Measurements from ENCODE around the gene NOVA2. TPM values are rescaled to one million over a fixed set of nuclear protein-coding genes. Genes with fewer than 3 reads are reported as not detected.

Gene NOVA2
- polyA plus RNA-seq, 3 donors: not detected

GRCh38 chr19:45972947-45973540 is 621 bp downstream of the NOVA2 start:
- peak overlapping the region in 1 of 2 donors; percentile 80 for H3K4me3 Mint-ChIP-seq

More at GRCh38 chr19:45972947-45973540, 621 bp downstream of the NOVA2 start:
- H3K9ac ChIP-seq (ENCODE audit: insufficient read depth, low read length, poor library complexity, severe bottlenecking): no peak overlapping the region
- Mint-ChIP-seq H3K36me3 (peaks cover 0 to 13% of the 10 kb centered on the region in 2 donors), H3K27ac (peak overlapping the region in 1 of 7 donors; percentile 33), H3K4me1 (peaks cover 20% of the 10 kb centered on the region), H3K27me3 (ENCODE audit: low read depth in 3 of 3) (peaks cover 60 to 86% (median 69%) of the 10 kb centered on the region in 3 donors), H3K9me3 (peaks cover 2 to 19% (median 15%) of the 10 kb centered on the region in 7 donors)
- no peaks in the 10 kb centered on the region for H4K20me1 ChIP-seq (ENCODE audit: insufficient read depth, low read length)
- H3K4me2 ChIP-seq (replicated peaks; ENCODE audit: extremely low read depth, low read length, poor library complexity, severe bottlenecking): no peak overlapping the region
- TF ChIP-seq CTCF (IDR thresholded peaks at IDR 0.05): no peak
- no peak overlapping the region for H2AFZ ChIP-seq (ENCODE audit: insufficient read depth, low read depth, low read length, poor library complexity, severe bottlenecking)
- H3K4me1 ChIP-seq (ENCODE audit: control insufficient read depth in 1 of 2, insufficient read depth in 2 of 2, low read length in 2 of 2): peaks cover 13 to 14% of the 10 kb centered on the region in 2 donors
- no peaks in the 10 kb centered on the region for H3K36me3 ChIP-seq (replicated peaks in 1 of 2; ENCODE audit: control insufficient read depth in 1 of 2, insufficient read depth in 2 of 2, low read length in 2 of 2)
- intact Hi-C loops (cut with micrococcal nuclease): no loop called here
- no peak for DNase-seq
- H3K27ac ChIP-seq (ENCODE audit: low read depth in 1 of 2, low read length in 2 of 2): no peak overlapping the region
- H3K79me2 ChIP-seq (ENCODE audit: insufficient read depth, low read length): no peaks in the 10 kb centered on the region
- H3K9me3 ChIP-seq (replicated peaks in 1 of 2; ENCODE audit: control insufficient read depth in 1 of 2, insufficient read depth in 1 of 2, low read length in 2 of 2): peaks cover 3 to 16% of the 10 kb centered on the region in 2 donors
- H3K27me3 ChIP-seq (ENCODE audit: control insufficient read depth in 2 of 2, insufficient read depth in 2 of 2, low read length in 2 of 2): peaks cover 41 to 61% of the 10 kb centered on the region in 2 donors
- WGBS (ENCODE audit: insufficient coverage): 2% methylated on average over 11 of the region's 54 CpGs
- no peak overlapping the region for H3K4me3 ChIP-seq (replicated peaks in 1 of 3; ENCODE audit: low read depth in 2 of 3, low read length in 3 of 3)

Measured in CD14-positive monocyte (primary cell).